Stimulated activated naive CD8-positive, alpha-beta T cell treated with anti-CD3 and anti-CD28 coated beads, Interleukin-15, Interleukin-2, amounts not matched to agents 100 ng/mL and 50 ng/mL, for 24 hours (primary cell): ENCODE data around the gene AGAP1.

Experiments used
- H3K27ac Mint-ChIP-seq: one replicate; pipeline ENCODE4 v1.8.0; 2021; ENCODE audit warnings: mild to moderate bottlenecking, mixed read lengths
- H3K27me3 Mint-ChIP-seq: one replicate; pipeline ENCODE4 v1.8.0; 2021; ENCODE audit warnings: mixed read lengths
- H3K36me3 Mint-ChIP-seq: one replicate; pipeline ENCODE4 v1.8.0; 2021; ENCODE audit warnings: low read depth, mixed read lengths
- H3K4me1 Mint-ChIP-seq: one replicate; pipeline ENCODE4 v1.8.0; 2021; ENCODE audit warnings: low read depth, mixed read lengths
- H3K4me3 Mint-ChIP-seq: one replicate; pipeline ENCODE4 v1.8.0; 2021; ENCODE audit warnings: mild to moderate bottlenecking, mixed read lengths
- H3K9me3 Mint-ChIP-seq: one replicate; pipeline ENCODE4 v1.8.0; 2021; ENCODE audit warnings: mixed read lengths

The AGAP1 gene

DNA sequence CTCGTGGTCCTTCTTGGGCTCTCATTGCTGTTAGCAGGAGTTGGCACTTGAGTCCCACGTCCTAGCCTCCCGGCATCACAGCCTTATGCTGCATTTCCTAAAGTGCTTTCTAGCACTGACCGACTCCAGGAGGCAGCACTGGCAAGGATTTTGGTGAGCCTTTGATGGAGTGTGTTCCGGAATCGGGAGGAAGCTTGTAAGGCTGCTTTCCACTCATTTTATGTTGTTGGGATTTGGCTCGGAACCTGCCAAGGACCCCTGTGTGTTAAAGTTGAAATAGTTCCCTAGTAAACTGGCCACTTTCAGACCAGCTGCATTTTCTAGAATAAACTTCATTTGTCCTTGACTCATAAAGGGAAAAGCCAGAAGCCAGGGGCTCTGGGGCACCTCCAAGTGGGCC is 88.9 kb downstream of the AGAP1 start:
- Mint-ChIP-seq H3K4me3 (no peak overlapping the region), H3K27ac (no peak overlapping the region), H3K4me1 (no peaks in the 10 kb centered on the region), H3K9me3 (no peaks in the 10 kb centered on the region), H3K27me3 (no peaks in the 10 kb centered on the region), H3K36me3 (no peaks in the 10 kb centered on the region)

DNA sequence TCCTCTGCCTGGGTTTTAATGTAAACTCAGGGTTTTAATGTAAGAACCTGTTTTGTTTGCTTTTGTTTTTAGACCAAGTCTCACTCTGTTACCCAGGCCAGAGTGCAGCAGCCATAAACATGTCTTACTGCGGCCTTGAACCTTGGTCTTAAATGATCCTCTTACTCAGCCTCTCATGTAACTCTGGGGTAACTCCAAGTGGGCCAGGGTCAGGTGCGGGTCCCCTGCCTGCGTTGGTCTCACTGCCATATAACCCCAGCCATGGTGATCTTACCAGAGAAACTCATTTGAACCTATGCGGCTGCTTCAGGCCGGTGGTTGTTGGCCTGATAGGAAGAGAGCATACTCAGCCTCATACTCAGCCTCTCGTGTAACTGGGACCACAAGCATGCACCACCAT is 89.3 kb downstream of the AGAP1 start:
- Mint-ChIP-seq H3K27ac (no peak overlapping the region), H3K4me3 (no peak overlapping the region), H3K27me3 (peaks cover 1% of the 10 kb centered on the region), H3K36me3 (no peaks in the 10 kb centered on the region), H3K9me3 (no peaks in the 10 kb centered on the region), H3K4me1 (no peaks in the 10 kb centered on the region)

DNA sequence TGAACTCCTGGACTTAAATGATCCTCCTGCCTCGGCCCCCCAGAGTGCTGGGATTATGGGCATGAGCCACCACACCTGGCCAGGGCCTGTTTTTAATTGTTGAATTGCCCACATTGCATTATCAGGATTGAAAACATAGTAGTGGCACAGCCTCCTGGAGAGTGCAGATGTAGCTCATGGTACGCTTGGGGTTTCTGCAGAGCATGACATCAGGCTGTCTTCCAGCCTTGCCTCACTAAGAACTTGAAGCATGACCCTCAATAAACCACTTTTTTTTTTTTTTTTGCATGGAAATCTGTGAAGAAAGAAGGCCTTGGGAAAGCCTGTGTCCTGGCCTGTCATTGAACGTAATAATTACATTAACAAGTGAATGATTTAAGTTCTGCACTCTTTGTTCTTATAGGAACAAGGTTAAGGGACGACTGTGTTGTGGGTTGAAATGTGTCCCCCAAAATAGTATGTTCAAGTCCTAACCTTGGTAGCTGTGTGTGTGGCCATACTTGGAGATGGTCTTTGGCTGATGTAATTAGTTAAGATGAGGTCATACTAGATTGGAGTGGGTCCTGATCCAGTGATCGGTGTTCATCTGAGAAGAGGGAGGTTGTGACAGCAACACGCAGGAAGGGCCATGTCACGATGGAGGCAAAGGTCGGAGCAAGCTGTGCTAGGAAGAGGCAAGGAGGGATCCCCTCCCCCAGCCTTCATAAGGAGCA is 90.2 kb downstream of the AGAP1 start:
- Mint-ChIP-seq H3K9me3 (no peaks in the 10 kb centered on the region), H3K4me1 (no peaks in the 10 kb centered on the region), H3K27me3 (peaks cover 4% of the 10 kb centered on the region), H3K4me3 (no peak overlapping the region), H3K36me3 (no peaks in the 10 kb centered on the region), H3K27ac (no peak overlapping the region)

DNA sequence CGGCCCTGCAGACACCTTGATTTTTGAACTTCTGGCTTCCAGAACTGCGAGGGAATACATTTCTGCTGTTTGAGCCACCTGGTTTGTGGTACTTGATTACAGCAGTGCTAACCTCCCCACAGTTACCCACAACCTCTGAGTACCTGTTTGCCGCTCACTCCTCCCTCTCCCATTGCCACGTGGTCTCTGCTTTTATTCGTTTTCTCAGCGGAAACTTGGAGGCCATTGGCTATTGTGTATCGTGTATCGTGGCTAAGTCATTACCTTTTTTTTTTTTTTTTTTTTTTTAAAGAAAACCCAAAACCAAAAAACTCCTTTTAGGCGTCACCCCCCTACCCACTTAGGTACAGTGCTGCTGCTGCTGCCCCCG is 90.8 kb downstream of the AGAP1 start:
- Mint-ChIP-seq H3K9me3 (no peaks in the 10 kb centered on the region), H3K27me3 (peaks cover 4% of the 10 kb centered on the region), H3K4me3 (no peak overlapping the region), H3K4me1 (no peaks in the 10 kb centered on the region), H3K27ac (no peak overlapping the region), H3K36me3 (no peaks in the 10 kb centered on the region)

DNA sequence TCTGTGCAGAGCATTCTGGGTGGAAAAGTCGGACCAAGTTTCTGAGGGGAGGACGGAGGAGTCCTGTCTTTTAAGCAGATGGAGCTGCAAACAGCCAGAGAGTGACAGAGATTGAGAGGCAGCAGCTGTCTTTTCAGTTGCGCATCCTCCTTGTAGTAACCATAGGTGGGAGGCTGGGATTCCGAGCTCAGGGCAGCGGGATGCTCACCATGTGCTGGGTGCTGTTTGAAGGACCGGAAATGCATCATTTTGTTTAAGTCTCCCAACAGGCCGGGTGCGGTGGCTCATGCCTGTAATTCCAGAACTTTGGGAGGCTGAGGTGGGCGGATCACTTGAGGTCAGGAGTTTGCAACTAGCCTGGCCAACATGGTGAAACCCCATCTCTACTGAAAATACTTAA is 93.4 kb downstream of the AGAP1 start:
- no peaks in the 10 kb centered on the region for H3K4me1 Mint-ChIP-seq
- no peaks in the 10 kb centered on the region for H3K36me3 Mint-ChIP-seq
- H3K9me3 Mint-ChIP-seq, result no peaks in the 10 kb centered on the region
- H3K27me3 Mint-ChIP-seq, result peaks cover 4% of the 10 kb centered on the region
- H3K27ac Mint-ChIP-seq, result no peak overlapping the region
- H3K4me3 Mint-ChIP-seq, result no peak overlapping the region

DNA sequence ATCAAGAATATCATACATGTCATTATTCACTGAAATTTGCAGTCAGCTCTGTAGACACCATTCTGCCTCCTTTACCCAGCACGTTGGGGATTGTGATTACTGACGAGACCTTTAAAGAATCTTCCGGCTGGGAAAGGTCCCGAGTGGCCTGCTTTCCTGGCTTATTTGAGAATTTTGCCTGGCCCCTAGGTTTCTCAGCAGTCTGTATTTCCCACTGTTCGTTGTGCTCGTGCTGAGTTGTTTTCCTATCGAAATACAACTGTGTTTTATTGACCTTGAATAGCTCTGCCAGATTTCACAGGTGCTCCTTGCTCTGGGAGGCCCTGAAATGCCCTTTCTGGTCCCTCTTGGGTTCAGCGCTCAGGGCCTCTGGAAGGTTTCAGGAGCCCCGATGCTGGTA is 94.9 kb downstream of the AGAP1 start:
- Mint-ChIP-seq H3K9me3 (no peaks in the 10 kb centered on the region), H3K27me3 (peaks cover 13% of the 10 kb centered on the region), H3K4me3 (no peak overlapping the region), H3K4me1 (no peaks in the 10 kb centered on the region), H3K27ac (no peak overlapping the region), H3K36me3 (no peaks in the 10 kb centered on the region)

DNA sequence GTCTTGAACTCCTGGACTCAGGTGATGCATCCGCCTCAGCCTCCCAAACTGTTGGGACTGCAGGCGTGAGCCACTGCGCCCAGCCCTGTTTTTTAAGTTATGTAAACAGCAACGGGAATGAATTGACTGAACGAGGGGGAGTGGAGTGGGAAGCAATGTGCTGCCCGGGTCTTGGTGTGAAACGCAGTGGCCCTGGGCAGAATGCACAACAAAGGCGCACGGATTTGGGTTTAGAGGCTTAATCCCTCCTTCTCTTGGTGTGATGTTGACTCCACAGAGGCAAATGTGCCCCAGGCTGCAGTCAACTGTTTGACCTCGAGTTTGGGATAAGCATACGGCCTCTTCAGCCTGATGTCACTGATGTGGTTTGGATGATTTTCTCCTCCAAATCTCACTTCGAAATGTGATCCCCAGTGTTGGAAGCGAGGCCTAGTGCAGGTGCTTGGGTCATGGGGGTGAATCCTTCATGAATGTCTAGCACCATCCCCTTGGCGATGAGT is 97.4 kb downstream of the AGAP1 start:
- Mint-ChIP-seq H3K27ac (no peak overlapping the region), H3K9me3 (no peaks in the 10 kb centered on the region), H3K27me3 (peaks cover 13% of the 10 kb centered on the region), H3K4me3 (no peak overlapping the region), H3K36me3 (no peaks in the 10 kb centered on the region), H3K4me1 (no peaks in the 10 kb centered on the region)

DNA sequence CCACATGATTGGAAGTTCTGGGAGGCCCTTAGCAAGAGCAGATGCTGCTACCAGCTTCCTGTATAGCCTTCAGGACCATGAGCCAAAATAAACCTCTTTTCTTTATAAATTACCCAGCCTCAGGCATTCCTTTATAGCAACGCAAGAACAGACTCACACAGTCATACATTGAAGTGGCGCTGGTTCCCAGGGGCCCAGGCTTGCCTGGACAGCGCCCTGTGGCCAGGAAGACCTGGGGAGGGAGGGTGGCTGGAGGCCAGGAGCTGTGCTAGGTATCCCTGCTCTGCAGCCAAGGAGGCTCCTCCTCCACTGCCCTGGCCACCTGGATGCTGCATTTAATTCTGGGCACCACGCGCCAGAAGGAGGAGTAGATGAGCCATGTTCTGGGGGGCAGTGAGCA is 98.1 kb downstream of the AGAP1 start:
- peaks cover 13% of the 10 kb centered on the region for H3K27me3 Mint-ChIP-seq
- H3K4me1 Mint-ChIP-seq, result no peaks in the 10 kb centered on the region
- no peaks in the 10 kb centered on the region for H3K36me3 Mint-ChIP-seq
- H3K27ac Mint-ChIP-seq, result no peak overlapping the region
- H3K4me3 Mint-ChIP-seq, result no peak overlapping the region
- no peaks in the 10 kb centered on the region for H3K9me3 Mint-ChIP-seq

DNA sequence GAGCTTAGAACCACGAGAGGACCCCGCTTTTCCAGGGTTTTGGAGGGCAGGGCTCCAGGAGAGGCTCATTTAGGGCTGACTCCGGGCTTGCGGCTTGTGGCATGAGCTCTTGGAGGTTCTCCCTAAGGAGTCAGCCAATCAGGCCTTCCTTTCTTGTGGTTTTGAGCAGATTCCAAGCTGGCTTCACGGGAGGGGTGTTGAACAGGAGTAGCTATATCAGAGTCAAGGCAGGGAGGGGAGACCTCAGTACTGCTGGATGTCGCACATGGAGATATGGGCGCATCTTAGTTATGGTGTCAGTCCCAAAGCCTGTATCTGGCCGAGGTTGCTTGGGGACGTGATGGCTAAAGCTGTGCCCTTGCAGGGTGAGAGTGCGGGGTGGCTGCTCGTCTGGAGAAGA is 98.6 kb downstream of the AGAP1 start:
- H3K27ac Mint-ChIP-seq, result no peak overlapping the region
- no peaks in the 10 kb centered on the region for H3K4me1 Mint-ChIP-seq
- H3K36me3 Mint-ChIP-seq, result no peaks in the 10 kb centered on the region
- no peaks in the 10 kb centered on the region for H3K9me3 Mint-ChIP-seq
- H3K4me3 Mint-ChIP-seq, result no peak overlapping the region
- H3K27me3 Mint-ChIP-seq, result peaks cover 13% of the 10 kb centered on the region

DNA sequence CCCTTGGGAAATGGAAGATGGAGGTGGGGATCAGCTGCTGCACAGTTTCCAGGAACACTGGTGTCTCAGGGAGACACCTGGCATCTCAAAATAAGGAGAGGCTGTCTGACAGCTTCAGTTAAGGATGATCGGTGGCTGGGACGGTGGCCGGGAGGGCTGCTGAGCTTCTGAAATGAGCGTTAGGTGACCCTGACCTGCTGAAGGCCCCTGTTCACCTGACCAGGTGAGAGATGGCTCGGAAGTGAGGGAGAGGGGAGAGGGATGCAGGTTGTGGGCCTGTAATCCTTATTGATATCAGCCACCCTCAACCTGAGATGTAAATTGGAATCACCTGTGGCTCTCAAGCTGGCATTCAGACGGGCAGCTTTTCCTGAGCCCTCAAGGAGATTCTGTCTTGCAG is 99.0 kb downstream of the AGAP1 start:
- H3K36me3 Mint-ChIP-seq, result no peaks in the 10 kb centered on the region
- H3K27me3 Mint-ChIP-seq, result peaks cover 13% of the 10 kb centered on the region
- H3K4me3 Mint-ChIP-seq, result no peak overlapping the region
- H3K9me3 Mint-ChIP-seq, result no peaks in the 10 kb centered on the region
- H3K27ac Mint-ChIP-seq, result no peak overlapping the region
- H3K4me1 Mint-ChIP-seq, result no peaks in the 10 kb centered on the region

DNA sequence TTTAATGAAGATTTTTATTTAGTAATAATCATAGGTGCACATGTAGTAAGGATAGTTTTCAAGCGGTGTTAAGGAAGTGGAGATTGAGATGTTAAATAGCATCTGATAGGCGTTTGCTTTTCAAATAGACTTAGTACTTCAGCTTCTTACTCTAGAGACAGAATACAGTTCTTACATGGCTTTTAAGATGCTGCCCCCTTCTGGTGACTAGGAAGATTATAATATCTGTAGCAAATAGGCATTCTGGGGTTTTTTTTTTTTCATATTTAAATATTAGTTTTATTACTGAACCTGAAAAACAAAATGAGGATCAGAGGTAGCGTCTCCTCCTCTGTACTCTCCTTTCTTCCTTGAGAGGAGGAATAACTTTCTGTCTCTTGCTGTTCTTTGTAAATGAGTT is 100.2 kb downstream of the AGAP1 start:
- Mint-ChIP-seq H3K27me3 (peaks cover 9% of the 10 kb centered on the region), H3K4me3 (no peak overlapping the region), H3K4me1 (no peaks in the 10 kb centered on the region), H3K27ac (no peak overlapping the region), H3K9me3 (no peaks in the 10 kb centered on the region), H3K36me3 (no peaks in the 10 kb centered on the region)

DNA sequence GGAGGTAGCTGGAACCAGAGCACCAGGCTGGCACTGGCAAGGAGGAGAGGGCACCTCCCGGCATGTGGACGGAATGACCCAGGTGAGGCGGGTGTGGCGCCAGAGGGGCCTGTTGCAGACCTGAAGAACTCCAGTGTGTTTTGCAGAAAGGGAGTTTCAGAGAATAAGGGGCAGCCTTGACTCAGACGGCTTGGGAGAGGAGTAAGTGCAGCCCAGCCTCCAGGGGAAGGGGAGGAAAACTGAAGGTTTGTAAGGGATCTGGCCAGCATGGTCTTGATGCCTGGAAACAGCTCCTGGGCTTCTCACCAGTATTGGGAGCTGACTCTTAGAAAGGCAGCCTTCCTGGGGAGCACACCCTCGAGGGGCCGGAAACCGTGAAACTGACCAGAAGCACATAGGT is 101.1 kb downstream of the AGAP1 start:
- Mint-ChIP-seq H3K36me3 (no peaks in the 10 kb centered on the region), H3K27me3 (peaks cover 9% of the 10 kb centered on the region), H3K4me1 (no peaks in the 10 kb centered on the region), H3K9me3 (no peaks in the 10 kb centered on the region), H3K4me3 (no peak overlapping the region), H3K27ac (no peak overlapping the region)

DNA sequence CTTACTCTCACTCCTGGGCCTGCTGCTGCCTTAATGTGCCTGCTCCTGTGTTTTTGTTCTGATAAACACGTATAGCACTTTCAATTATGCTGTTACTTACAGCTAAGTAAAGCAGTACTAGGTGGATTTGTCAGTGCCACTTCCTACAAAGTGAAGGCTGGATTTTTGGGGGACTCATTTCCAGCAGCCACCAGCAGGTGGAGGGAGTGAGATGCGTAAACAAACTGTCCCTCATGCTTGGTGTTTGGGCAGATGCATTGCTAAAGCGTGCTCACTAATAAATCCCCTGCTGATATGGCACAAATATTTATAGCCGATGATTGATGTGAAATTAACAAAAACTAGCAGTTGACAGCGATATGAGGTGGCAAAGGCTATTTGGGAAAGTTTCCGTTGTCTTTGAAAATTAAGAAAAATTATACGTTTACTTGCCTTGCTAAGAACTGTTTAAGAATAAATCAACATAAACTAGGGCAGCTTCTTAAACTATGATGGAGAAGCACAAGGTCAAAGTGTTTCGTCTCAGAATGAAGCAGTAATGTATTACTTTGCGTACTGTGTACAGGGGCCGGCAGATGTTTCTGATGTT is 101.7 kb downstream of the AGAP1 start:
- H3K9me3 Mint-ChIP-seq, result no peaks in the 10 kb centered on the region
- H3K4me1 Mint-ChIP-seq, result no peaks in the 10 kb centered on the region
- no peak overlapping the region for H3K4me3 Mint-ChIP-seq
- peaks cover 9% of the 10 kb centered on the region for H3K27me3 Mint-ChIP-seq
- no peaks in the 10 kb centered on the region for H3K36me3 Mint-ChIP-seq
- H3K27ac Mint-ChIP-seq, result no peak overlapping the region

DNA sequence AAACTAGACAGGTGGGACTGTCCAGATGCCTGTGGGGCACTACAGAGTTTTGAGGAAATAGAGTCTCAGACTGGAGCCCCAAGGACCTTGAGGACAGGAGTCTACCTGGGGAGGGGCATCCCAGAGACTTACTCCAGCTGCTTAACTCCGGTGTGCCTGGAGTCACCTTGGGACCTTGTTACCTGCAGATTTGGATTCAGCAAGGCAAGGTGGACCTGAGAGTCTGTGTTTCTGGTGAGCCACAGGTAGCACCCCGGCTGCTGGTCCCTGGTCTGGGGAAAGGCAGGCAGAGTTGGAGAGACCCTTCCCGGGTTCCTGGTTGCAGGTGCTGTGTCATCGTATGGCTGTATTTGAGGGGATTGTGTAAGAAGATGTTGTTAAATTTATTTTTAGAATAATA is 102.4 kb downstream of the AGAP1 start:
- peaks cover 9% of the 10 kb centered on the region for H3K27me3 Mint-ChIP-seq
- no peak overlapping the region for H3K4me3 Mint-ChIP-seq
- H3K9me3 Mint-ChIP-seq, result no peaks in the 10 kb centered on the region
- H3K36me3 Mint-ChIP-seq, result no peaks in the 10 kb centered on the region
- no peaks in the 10 kb centered on the region for H3K4me1 Mint-ChIP-seq
- no peak overlapping the region for H3K27ac Mint-ChIP-seq

DNA sequence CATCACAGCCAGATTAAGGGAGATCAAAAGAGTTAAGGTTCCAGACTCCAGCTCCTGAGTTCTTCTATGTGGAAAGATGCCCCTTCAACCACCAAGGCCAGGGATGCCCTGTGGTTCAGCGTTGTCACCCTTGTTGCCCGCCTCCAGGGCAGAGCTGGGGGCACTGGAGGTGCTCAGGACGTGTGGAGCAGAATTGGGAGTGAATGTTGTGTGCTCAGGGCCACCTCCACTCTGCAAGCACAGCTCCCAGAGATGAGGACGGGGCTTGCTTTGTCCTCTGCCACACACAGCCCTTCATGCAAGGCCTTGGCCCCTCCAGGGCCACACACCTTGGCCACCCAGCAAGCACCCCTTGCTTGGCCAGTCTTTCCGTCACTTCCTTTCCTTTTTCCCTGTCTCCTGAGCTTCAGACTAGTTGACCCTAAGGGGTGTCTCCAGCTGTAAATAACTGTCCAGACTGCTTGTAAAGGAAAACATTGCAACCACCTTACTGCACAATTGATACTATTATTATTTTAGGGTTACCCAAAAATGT is 103.3 kb downstream of the AGAP1 start:
- Mint-ChIP-seq H3K27ac (no peak overlapping the region), H3K36me3 (no peaks in the 10 kb centered on the region), H3K4me1 (no peaks in the 10 kb centered on the region), H3K27me3 (peaks cover 9% of the 10 kb centered on the region), H3K9me3 (no peaks in the 10 kb centered on the region), H3K4me3 (no peak overlapping the region)

DNA sequence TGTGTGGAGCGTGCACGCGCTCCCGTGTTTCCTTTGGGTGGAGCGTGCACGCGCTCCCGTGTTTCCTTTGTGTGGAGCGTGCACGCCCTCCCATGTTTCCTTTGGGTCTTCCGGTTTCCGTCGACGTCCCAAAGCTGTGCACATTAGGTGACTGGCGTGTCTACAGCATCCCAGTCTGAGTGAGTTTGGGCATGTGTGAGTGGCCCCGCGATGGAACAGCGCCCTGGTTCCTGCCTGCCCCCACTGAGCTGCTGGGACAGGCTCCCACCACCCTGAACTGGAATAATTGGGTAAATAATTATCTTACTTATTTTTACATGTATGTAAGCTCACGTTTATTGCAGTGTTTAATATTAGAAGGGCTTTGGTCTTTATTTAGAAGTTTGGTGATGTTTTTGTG is 104.2 kb downstream of the AGAP1 start:
- H3K9me3 Mint-ChIP-seq, result peaks cover 4% of the 10 kb centered on the region
- no peaks in the 10 kb centered on the region for H3K4me1 Mint-ChIP-seq
- H3K27me3 Mint-ChIP-seq, result peaks cover 2% of the 10 kb centered on the region
- no peak overlapping the region for H3K4me3 Mint-ChIP-seq
- H3K36me3 Mint-ChIP-seq, result peaks cover 1% of the 10 kb centered on the region
- H3K27ac Mint-ChIP-seq, result no peak overlapping the region
